Neural crest cell (in vitro differentiated cells): Measurements from ENCODE around the gene ALPK1. TPM values are rescaled to one million over a fixed set of nuclear protein-coding genes. Genes with fewer than 3 reads are reported as not detected.

ENCODE experiments used
- DNase-seq: peaks from one replicate; pipeline ENCODE4 v3.0.0; 2021; ENCODE audit warnings: low read depth, mixed read lengths, low spot score
- H3K27ac Mint-ChIP-seq: one replicate; pipeline ENCODE4 v1.8.0; 2021; ENCODE audit warnings: mild to moderate bottlenecking, mixed read lengths; ENCODE audit not compliant: unreplicated experiment
- H3K27me3 Mint-ChIP-seq: 2 replicates; pipeline ENCODE4 v1.8.0; 2021; ENCODE audit warnings: low read depth, mild to moderate bottlenecking, mixed read lengths
- H3K36me3 Mint-ChIP-seq: 2 replicates; pipeline ENCODE4 v1.8.0; 2021; ENCODE audit warnings: low read depth, mild to moderate bottlenecking, mixed read lengths
- H3K4me1 Mint-ChIP-seq: 2 replicates; pipeline ENCODE4 v1.8.0; 2021; ENCODE audit warnings: mixed read lengths
- H3K4me3 Mint-ChIP-seq: one replicate; pipeline ENCODE4 v1.8.0; 2021; ENCODE audit warnings: mild to moderate bottlenecking, mixed read lengths
- H3K9me3 Mint-ChIP-seq: 2 replicates; pipeline ENCODE4 v1.8.0; 2021; ENCODE audit warnings: mixed read lengths
- total RNA-seq: library from RNA; stranded (reverse); gene quantifications from 2 replicates; pipeline ENCODE4 v1.2.1, GENCODE V29; 2021
- TF ChIP-seq, protein P1 (sequence below): fragments of 200-600 bp; sonication (generic); conservative IDR thresholded peaks from 2 replicates; pipeline ENCODE4 v1.5.0; 2021; ENCODE audit warnings: antibody characterized with exemption, mild to moderate bottlenecking

Gene ALPK1
- total RNA-seq, 1 donor from 2014 or later = 0.68 TPM

GRCh38 chr4:112411781-112412550 is 114.8 kb downstream of the ALPK1 start:
- no peak overlapping the region for H3K27ac Mint-ChIP-seq
- DNase-seq = no peak
- peaks cover under 1% of the 10 kb centered on the region for H3K27me3 Mint-ChIP-seq
- H3K4me1 Mint-ChIP-seq = peaks cover 11% of the 10 kb centered on the region
- peaks cover 5% of the 10 kb centered on the region for H3K9me3 Mint-ChIP-seq
- TF ChIP-seq, protein P1, sequence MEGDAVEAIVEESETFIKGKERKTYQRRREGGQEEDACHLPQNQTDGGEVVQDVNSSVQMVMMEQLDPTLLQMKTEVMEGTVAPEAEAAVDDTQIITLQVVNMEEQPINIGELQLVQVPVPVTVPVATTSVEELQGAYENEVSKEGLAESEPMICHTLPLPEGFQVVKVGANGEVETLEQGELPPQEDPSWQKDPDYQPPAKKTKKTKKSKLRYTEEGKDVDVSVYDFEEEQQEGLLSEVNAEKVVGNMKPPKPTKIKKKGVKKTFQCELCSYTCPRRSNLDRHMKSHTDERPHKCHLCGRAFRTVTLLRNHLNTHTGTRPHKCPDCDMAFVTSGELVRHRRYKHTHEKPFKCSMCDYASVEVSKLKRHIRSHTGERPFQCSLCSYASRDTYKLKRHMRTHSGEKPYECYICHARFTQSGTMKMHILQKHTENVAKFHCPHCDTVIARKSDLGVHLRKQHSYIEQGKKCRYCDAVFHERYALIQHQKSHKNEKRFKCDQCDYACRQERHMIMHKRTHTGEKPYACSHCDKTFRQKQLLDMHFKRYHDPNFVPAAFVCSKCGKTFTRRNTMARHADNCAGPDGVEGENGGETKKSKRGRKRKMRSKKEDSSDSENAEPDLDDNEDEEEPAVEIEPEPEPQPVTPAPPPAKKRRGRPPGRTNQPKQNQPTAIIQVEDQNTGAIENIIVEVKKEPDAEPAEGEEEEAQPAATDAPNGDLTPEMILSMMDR = no peak
- peaks cover 5% of the 10 kb centered on the region for H3K36me3 Mint-ChIP-seq
- no peak overlapping the region for H3K4me3 Mint-ChIP-seq

GRCh38 chr4:112416464-112416863 is 119.3 kb downstream of the ALPK1 start:
- H3K4me3 Mint-ChIP-seq = no peak overlapping the region
- no peak for DNase-seq
- peaks cover 11% of the 10 kb centered on the region for H3K4me1 Mint-ChIP-seq
- TF ChIP-seq, protein P1 = no peak
- peaks cover 5% of the 10 kb centered on the region for H3K9me3 Mint-ChIP-seq
- peaks cover 5% of the 10 kb centered on the region for H3K36me3 Mint-ChIP-seq
- no peaks in the 10 kb centered on the region for H3K27me3 Mint-ChIP-seq
- no peak overlapping the region for H3K27ac Mint-ChIP-seq

DNA sequence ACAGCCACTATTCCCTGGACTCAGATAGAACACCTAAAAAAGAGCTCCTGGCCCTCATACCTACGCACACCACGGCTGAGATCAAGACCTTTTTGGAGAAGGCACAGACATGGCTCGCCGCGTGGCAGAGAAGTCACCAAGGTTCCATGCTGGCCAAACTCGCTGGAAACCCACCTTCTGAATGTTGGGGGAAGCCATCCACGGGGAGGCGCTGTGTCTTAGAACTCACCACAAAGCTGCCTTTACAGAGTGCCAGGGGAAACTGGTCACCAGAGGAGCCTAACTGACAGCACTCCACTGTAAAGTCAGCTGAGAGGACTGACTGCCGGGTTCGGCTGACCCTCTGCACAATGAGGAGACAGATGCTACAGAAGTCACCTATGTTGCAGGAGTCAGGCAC is 120.9 kb downstream of the ALPK1 start:
- Mint-ChIP-seq H3K4me1 (peaks cover under 1% of the 10 kb centered on the region), H3K9me3 (peaks cover 5% of the 10 kb centered on the region), H3K27ac (no peak overlapping the region), H3K4me3 (no peak overlapping the region), H3K27me3 (no peaks in the 10 kb centered on the region), H3K36me3 (peaks cover 5% of the 10 kb centered on the region)
- no peak for DNase-seq
- TF ChIP-seq, protein P1 = no peak

GRCh38 chr4:112421911-112422310 is 124.7 kb downstream of the ALPK1 start:
- H3K4me3 Mint-ChIP-seq = no peak overlapping the region
- DNase-seq = no peak
- H3K36me3 Mint-ChIP-seq = no peaks in the 10 kb centered on the region
- H3K27me3 Mint-ChIP-seq = no peaks in the 10 kb centered on the region
- TF ChIP-seq, protein P1 = no peak
- no peak overlapping the region for H3K27ac Mint-ChIP-seq
- H3K9me3 Mint-ChIP-seq = no peaks in the 10 kb centered on the region
- H3K4me1 Mint-ChIP-seq = peaks cover 8% of the 10 kb centered on the region

DNA sequence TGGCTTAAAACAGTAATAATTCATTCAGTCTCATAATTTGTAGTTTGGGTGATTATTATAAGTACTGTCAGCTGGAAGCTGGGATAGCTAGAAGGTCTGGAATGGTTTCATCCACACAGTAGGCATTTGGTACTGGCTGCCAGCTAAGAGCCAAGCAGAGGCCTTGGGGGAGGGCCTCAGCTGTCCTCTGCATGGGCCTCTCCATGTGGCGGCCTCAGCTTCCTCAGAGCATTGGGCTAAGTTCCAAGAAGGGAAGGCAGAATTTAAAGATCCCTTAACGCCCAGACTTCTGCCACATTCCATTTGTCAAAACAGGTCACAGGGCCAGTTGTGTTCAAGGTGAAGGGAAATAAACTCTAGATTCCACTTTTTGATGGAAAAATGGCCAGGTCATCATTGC is 125.5 kb downstream of the ALPK1 start:
- Mint-ChIP-seq H3K4me3 (no peak overlapping the region), H3K4me1 (peaks cover 8% of the 10 kb centered on the region), H3K9me3 (no peaks in the 10 kb centered on the region), H3K27ac (no peak overlapping the region), H3K36me3 (no peaks in the 10 kb centered on the region), H3K27me3 (no peaks in the 10 kb centered on the region)
- TF ChIP-seq, protein P1 = no peak
- DNase-seq = no peak
